HCT116 (cell line): ENCODE measurements around the gene ENTPD6. TPM values are rescaled to one million over a fixed set of nuclear protein-coding genes. Genes with fewer than 3 reads are reported as not detected.

Experiments
- ATAC-seq: fragments of 200-7000 bp; cut with Tn5 transposase; 2 replicates; pipeline ENCODE4 v1.9.1; 2020; ENCODE audit warnings: mild to moderate bottlenecking, moderate library complexity
- BruUV-seq: library from RNA; stranded (reverse); fragments of 400-500 nt; replicated peaks from 2 replicates; lab custom pipeline; 2021; lab: Mats Ljungman, UMichigan
- CTCF ChIA-PET: fragments of 300-600 bp; sonication (Branson Sonifier 250); formaldehyde crosslinking; loops from one replicate; lab custom pipeline; 2021; ENCODE audit warnings: antibody characterized with exemption; lab: Charles Lee
- POLR2A ChIA-PET: fragments of 300-600, 350-600 bp; sonication (Branson Sonifier 250); formaldehyde crosslinking; loops from one replicate; lab custom pipeline; 2021; ENCODE audit warnings: antibody characterized with exemption; lab: Charles Lee
- RAD21 ChIA-PET, 2 experiments: fragments of 300-600 bp; sonication (Branson Sonifier 250); formaldehyde crosslinking; loops; one replicate each; lab custom pipeline; 2023; ENCODE audit warnings: low total read pairs in 2 of 2; ENCODE audit not compliant: uncharacterized antibody in 2 of 2, unreplicated experiment in 2 of 2, low non-redundant PET in 1 of 2; lab: Charles Lee
- DNase-seq: peaks from one replicate; pipeline ENCODE4 v3.0.0-alpha.2; 2010; ENCODE audit warnings: low read depth, low spot score
- H2AFZ ChIP-seq: fragments of 200-600 bp; shearing (Covaris generic), sonication (generic); 2 replicates; pipeline ENCODE4 v1.6.1; 2017; ENCODE audit warnings: low read depth, mixed run types, mixed read lengths, antibody characterized with exemption, low read length; ENCODE audit not compliant: poor library complexity, severe bottlenecking
- H3K27ac ChIP-seq: 2 replicates; pipeline ENCODE4 v1.5.1; 2012; ENCODE audit warnings: low read depth, low read length
- H3K27me3 ChIP-seq: fragments of 200-600 bp; sonication (generic); 2 replicates; pipeline ENCODE4 v1.6.1; 2016; ENCODE audit warnings: mixed run types, low read length, mixed read lengths; ENCODE audit not compliant: insufficient read depth
- H3K36me3 ChIP-seq, 2 experiments: fragments of 200-500 bp in 1 of 2; fragments of 200-600 bp in 1 of 2; sonication (Bioruptor generic) in 1 of 2; sonication (generic) in 1 of 2; 2 replicates each; pipeline versions ENCODE4 v1.5.1 to v1.6.1; 2014 to 2016; ENCODE audit warnings: low read length in 2 of 2, inconsistent platforms in 1 of 2, mixed read lengths in 1 of 2, mixed run types in 1 of 2; ENCODE audit not compliant: insufficient read depth in 2 of 2, control insufficient read depth in 1 of 2
- H3K4me1 ChIP-seq, 2 experiments: fragments of 200-600 bp in 1 of 2; sonication (generic) in 1 of 2; 2 replicates each; pipeline versions ENCODE4 v1.5.1 to v1.6.1; 2012 to 2017; ENCODE audit warnings: low read length in 2 of 2, inconsistent platforms in 1 of 2, mild to moderate bottlenecking in 1 of 2, mixed read lengths in 1 of 2, mixed run types in 1 of 2, moderate library complexity in 1 of 2; ENCODE audit not compliant: insufficient read depth in 2 of 2, control insufficient read depth in 1 of 2
- H3K4me2 ChIP-seq: fragments of 200-600 bp; sonication (generic); 2 replicates; pipeline ENCODE4 v1.6.1; 2017; ENCODE audit warnings: mixed run types, low read length, mixed read lengths
- H3K4me3 ChIP-seq, 2 experiments: fragments of 200-600 bp in 1 of 2; sonication (generic) in 1 of 2; replicated peaks in 1 of 2; 2 replicates each; pipeline ENCODE4 v1.5.1; 2011 to 2016; ENCODE audit warnings: low read length in 2 of 2, control low read depth in 1 of 2, low read depth in 1 of 2, mild to moderate bottlenecking in 1 of 2, mixed read lengths in 1 of 2, mixed run types in 1 of 2
- H3K79me2 ChIP-seq: fragments of 200-600 bp; sonication (generic); 2 replicates; pipeline ENCODE4 v1.6.1; 2017; ENCODE audit warnings: mild to moderate bottlenecking, mixed run types, low read length, moderate library complexity, mixed read lengths; ENCODE audit not compliant: insufficient read depth
- H3K9ac ChIP-seq: fragments of 200-600 bp; sonication (generic); 2 replicates; pipeline ENCODE4 v1.6.1; 2016; ENCODE audit warnings: low read length, mixed read lengths
- H3K9me2 ChIP-seq: fragments of 200-600 bp; sonication (generic), shearing (Covaris generic); 2 replicates; pipeline ENCODE4 v1.6.1; 2017; ENCODE audit warnings: mixed run types, mild to moderate bottlenecking, moderate library complexity; ENCODE audit not compliant: insufficient read depth
- H3K9me3 ChIP-seq, 2 experiments: fragments of 200-500 bp in 1 of 2; fragments of 200-600 bp in 1 of 2; sonication (Bioruptor generic) in 1 of 2; sonication (generic) in 1 of 2; 2 replicates each; pipeline ENCODE4 v1.6.1; 2014 to 2017; ENCODE audit warnings: low read length in 2 of 2, mixed read lengths in 2 of 2, inconsistent platforms in 1 of 2, low read depth in 1 of 2, mild to moderate bottlenecking in 1 of 2, mixed run types in 1 of 2, moderate library complexity in 1 of 2; ENCODE audit not compliant: control insufficient read depth in 1 of 2, insufficient read depth in 1 of 2
- H4K20me1 ChIP-seq: fragments of 200-600 bp; sonication (generic), shearing (Covaris generic); 2 replicates; pipeline ENCODE4 v1.6.1; 2017; ENCODE audit warnings: mixed run types, mild to moderate bottlenecking, moderate library complexity; ENCODE audit not compliant: insufficient read depth
- ATF3 ChIP-seq: IDR thresholded peaks from 2 replicates; pipeline ENCODE4 v1.6.1; 2012
- CEBPB ChIP-seq: IDR thresholded peaks from 2 replicates; pipeline ENCODE4 v1.6.1; 2012; ENCODE audit warnings: low read depth
- CTCF ChIP-seq, 3 experiments: fragments of 200-600 bp in 1 of 3; sonication (generic) in 1 of 3; IDR thresholded peaks in 2 of 3; conservative IDR thresholded peaks in 1 of 3; 2 replicates each; pipeline ENCODE4 v1.5.1; 2012 to 2017; ENCODE audit warnings: low read depth in 2 of 3, low read length in 2 of 3, antibody characterized with exemption in 1 of 3, borderline replicate concordance in 1 of 3, control low read depth in 1 of 3, mild to moderate bottlenecking in 1 of 3, mixed read lengths in 1 of 3, mixed run types in 1 of 3, moderate library complexity in 1 of 3; ENCODE audit not compliant: insufficient read depth in 1 of 3
- EGR1 ChIP-seq: IDR thresholded peaks from 2 replicates; pipeline ENCODE4 v1.6.1; 2012; ENCODE audit warnings: low read depth
- ELF1 ChIP-seq: IDR thresholded peaks from 2 replicates; pipeline ENCODE4 v1.6.1; 2012; ENCODE audit warnings: low read depth, borderline replicate concordance
- EZH2 ChIP-seq: fragments of 200-600 bp; sonication (generic); IDR thresholded peaks from 2 replicates; pipeline ENCODE4 v1.6.1; 2017; ENCODE audit warnings: antibody characterized with exemption, mixed run types
- EZH2phosphoT487 ChIP-seq: fragments of 200-600 bp; IDR thresholded peaks from 2 replicates; pipeline ENCODE4 v1.6.1; 2018; ENCODE audit warnings: antibody characterized with exemption, borderline replicate concordance
- FOSL1 ChIP-seq: IDR thresholded peaks from 2 replicates; pipeline ENCODE4 v1.6.1; 2012; ENCODE audit warnings: low read depth
- JUND ChIP-seq: IDR thresholded peaks from 2 replicates; pipeline ENCODE4 v1.6.1; 2012
- MAX ChIP-seq: IDR thresholded peaks from 2 replicates; pipeline ENCODE4 v1.6.1; 2012
- POLR2A ChIP-seq: IDR thresholded peaks from 2 replicates; pipeline ENCODE4 v1.7.0; 2011; ENCODE audit warnings: borderline replicate concordance; ENCODE audit not compliant: insufficient read depth, insufficient read length; ENCODE audit errors: extremely low read depth
- POLR2AphosphoS5 ChIP-seq: IDR thresholded peaks from 2 replicates; pipeline ENCODE4 v1.6.1; 2011; ENCODE audit warnings: mild to moderate bottlenecking, low read depth, low read length, moderate library complexity
- SIN3A ChIP-seq: IDR thresholded peaks from 2 replicates; pipeline ENCODE4 v1.6.1; 2012; ENCODE audit warnings: low read depth
- SP1 ChIP-seq: IDR thresholded peaks from 2 replicates; pipeline ENCODE4 v1.6.1; 2012; ENCODE audit warnings: low read depth
- SRF ChIP-seq: IDR thresholded peaks from 2 replicates; pipeline ENCODE4 v1.6.1; 2012; ENCODE audit warnings: low read depth
- TCF7L2 ChIP-seq: IDR thresholded peaks from 2 replicates; pipeline ENCODE4 v1.7.0; 2011; ENCODE audit warnings: borderline replicate concordance, inconsistent platforms; ENCODE audit not compliant: insufficient read depth, insufficient read length; ENCODE audit errors: extremely low read depth
- YY1 ChIP-seq: IDR thresholded peaks from 2 replicates; pipeline ENCODE4 v1.6.1; 2011; ENCODE audit warnings: low read length, low read depth, moderate library complexity, mild to moderate bottlenecking; ENCODE audit not compliant: insufficient replicate concordance; ENCODE audit errors: extremely low read depth
- ZBTB33 ChIP-seq: IDR thresholded peaks from 2 replicates; pipeline ENCODE4 v1.6.1; 2011; ENCODE audit warnings: mild to moderate bottlenecking, low read length, moderate library complexity; ENCODE audit not compliant: insufficient replicate concordance; ENCODE audit errors: extremely low read depth
- ZFX ChIP-seq: fragments of 450-650 bp; IDR thresholded peaks from 2 replicates; pipeline ENCODE4 v1.6.1; 2017
- intact Hi-C: fragments of 100-400 bp; cut with micrococcal nuclease; formaldehyde crosslinking; loops from 2 replicates; pipeline ENCODE4 v1.10.0; 2022
- total RNA-seq: library from RNA; stranded (reverse); gene quantifications from one replicate; pipeline ENCODE4 v1.2.1, GENCODE V29; 2021; ENCODE audit not compliant: unreplicated experiment
- TF ChIP-seq, protein P1 (sequence below): IDR thresholded peaks from 2 replicates; pipeline ENCODE4 v1.6.1; 2012; ENCODE audit warnings: low read depth

Gene ENTPD6
- total RNA-seq, 1 experiment from 2014 or later = 89.2 TPM

DNA sequence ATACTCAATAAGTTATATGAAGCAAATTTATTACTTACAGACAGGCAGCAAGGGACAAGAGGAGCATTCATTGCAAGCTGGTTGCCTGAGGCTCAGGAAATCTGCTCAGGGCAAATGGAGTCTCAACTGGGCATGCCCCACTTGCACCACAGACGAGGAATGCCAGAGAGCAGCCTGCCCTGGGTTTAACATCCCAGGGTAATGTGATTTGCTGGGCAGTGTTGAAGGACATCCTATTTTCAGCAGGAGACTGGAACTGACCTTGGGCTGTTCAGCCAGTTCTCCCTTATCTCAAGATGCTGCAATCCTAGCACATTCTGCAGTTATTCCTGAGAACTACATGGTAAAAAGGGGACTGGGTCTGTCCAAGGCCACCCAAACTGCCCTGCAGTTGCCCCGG is 3.8 kb upstream of the ENTPD6 start:
- Histone ChIP-seq H3K27me3 (no peaks in the 10 kb centered on the region), H3K79me2 (peaks cover 10% of the 10 kb centered on the region), H3K9ac (no peak overlapping the region), H3K36me3 (no peaks in the 10 kb centered on the region), H2AFZ (no peak overlapping the region), H3K4me1 (peaks cover under 1 to 14% of the 10 kb centered on the region in 2 experiments; a peak in 3 of 4 replicates), H4K20me1 (no peaks in the 10 kb centered on the region), H3K4me2 (no peak overlapping the region), H3K4me3 (no peak overlapping the region), H3K9me3 (no peaks in the 10 kb centered on the region), H3K27ac (no peak overlapping the region), H3K9me2 (no peaks in the 10 kb centered on the region)
- no peak for DNase-seq
- intact Hi-C loops = loop anchor here (10.0 kb wide), 1 partner anchor 1557 kb away; the partner anchor contains the start of gene CST3
- TF ChIP-seq, protein P1, sequence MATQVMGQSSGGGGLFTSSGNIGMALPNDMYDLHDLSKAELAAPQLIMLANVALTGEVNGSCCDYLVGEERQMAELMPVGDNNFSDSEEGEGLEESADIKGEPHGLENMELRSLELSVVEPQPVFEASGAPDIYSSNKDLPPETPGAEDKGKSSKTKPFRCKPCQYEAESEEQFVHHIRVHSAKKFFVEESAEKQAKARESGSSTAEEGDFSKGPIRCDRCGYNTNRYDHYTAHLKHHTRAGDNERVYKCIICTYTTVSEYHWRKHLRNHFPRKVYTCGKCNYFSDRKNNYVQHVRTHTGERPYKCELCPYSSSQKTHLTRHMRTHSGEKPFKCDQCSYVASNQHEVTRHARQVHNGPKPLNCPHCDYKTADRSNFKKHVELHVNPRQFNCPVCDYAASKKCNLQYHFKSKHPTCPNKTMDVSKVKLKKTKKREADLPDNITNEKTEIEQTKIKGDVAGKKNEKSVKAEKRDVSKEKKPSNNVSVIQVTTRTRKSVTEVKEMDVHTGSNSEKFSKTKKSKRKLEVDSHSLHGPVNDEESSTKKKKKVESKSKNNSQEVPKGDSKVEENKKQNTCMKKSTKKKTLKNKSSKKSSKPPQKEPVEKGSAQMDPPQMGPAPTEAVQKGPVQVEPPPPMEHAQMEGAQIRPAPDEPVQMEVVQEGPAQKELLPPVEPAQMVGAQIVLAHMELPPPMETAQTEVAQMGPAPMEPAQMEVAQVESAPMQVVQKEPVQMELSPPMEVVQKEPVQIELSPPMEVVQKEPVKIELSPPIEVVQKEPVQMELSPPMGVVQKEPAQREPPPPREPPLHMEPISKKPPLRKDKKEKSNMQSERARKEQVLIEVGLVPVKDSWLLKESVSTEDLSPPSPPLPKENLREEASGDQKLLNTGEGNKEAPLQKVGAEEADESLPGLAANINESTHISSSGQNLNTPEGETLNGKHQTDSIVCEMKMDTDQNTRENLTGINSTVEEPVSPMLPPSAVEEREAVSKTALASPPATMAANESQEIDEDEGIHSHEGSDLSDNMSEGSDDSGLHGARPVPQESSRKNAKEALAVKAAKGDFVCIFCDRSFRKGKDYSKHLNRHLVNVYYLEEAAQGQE = no peak
- TF ChIP-seq YY1 (no peak), JUND (no peak), EGR1 (no peak), MAX (no peak), CEBPB (no peak), SIN3A (no peak), FOSL1 (no peak), SP1 (no peak), EZH2phosphoT487 (no peak), SRF (no peak), ATF3 (no peak), POLR2AphosphoS5 (no peak), EZH2 (no peak), CTCF (IDR thresholded peaks at IDR 0.05 in 2 of 3, conservative IDR thresholded peaks at IDR 0.05 in 1 of 3; ENCODE audit: borderline replicate concordance in 1 of 3, insufficient read depth in 1 of 3, low read depth in 2 of 3, low read length in 2 of 3) (no peak), ZBTB33 (no peak), ELF1 (no peak), POLR2A (no peak), ZFX (no peak), TCF7L2 (no peak)
- RAD21 ChIA-PET = no interaction called here
- no TSS peak for BruUV-seq
- CTCF ChIA-PET = interaction anchor here (1.7 kb wide), 1 partner anchor 13 kb away, joined by 4 read pairs; no protein-coding TSS in a partner anchor
- POLR2A ChIA-PET = no interaction called here
- no peak for ATAC-seq
